ENCODE measurements around the gene ATRN. TPM values are rescaled to one million over a fixed set of nuclear protein-coding genes. Genes with fewer than 3 reads are reported as not detected.

ATRN gene
- total RNA-seq, 2 experiments from 2014 or later = 8.8 to 9.1 TPM

DNA sequence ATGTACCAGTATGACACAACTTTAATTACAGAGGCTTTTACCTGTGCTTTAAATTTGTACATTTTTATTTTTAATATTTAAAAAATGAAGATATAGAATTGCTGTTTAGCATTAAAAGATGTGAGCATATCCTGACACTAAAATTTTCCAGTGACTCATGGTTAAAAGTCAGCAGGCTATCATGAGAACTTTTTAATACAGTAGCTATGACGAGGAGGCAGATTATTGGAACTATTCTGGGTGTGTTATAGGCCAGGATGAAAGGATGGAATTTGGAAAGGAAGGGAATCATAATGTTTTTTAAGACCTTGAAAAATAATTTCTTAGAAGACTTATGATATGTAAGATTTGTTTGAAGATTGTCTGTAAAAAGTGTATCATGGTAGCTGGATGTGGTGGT lies 101.3 kb downstream of the ATRN start:
- intact Hi-C loops (cut with DNase I, micrococcal nuclease) = no loop called here
- H3K4me3 Mint-ChIP-seq = no peak overlapping the region
- H3K9me3 Mint-ChIP-seq = no peaks in the 10 kb centered on the region

DNA sequence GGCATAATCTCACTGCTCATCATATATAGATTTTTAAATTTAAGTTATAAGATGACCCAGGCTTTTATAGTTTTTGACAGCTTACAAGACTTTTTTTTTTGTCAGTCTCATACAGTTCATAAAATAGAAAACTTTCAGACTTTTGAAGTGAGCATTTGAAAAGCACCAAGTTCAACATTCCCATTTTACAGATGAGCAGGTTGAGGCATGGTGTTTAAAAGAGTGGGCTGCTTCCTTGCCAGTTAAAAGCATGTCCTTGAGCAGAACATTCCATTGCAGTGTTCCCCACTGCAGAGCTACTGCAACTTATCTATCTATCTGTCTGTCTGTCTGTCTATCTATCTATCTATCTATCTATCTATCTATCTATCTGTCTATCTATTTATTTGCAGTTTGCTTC lies 105.5 kb downstream of the ATRN start:
- intact Hi-C loops (cut with DNase I, micrococcal nuclease) = no loop called here
- Histone ChIP-seq H3K4me3 (ENCODE audit: low read length) (no peak overlapping the region), H3K9me3 (ENCODE audit: control insufficient read depth in 1 of 2, insufficient read depth in 1 of 2, low read length in 2 of 2) (no peaks in the 10 kb centered on the region), H3K27ac (ENCODE audit: low read depth in 1 of 2, low read length in 2 of 2) (no peak overlapping the region), H3K27me3 (ENCODE audit: control insufficient read depth in 1 of 2, insufficient read depth in 2 of 2, low read length in 2 of 2) (no peaks in the 10 kb centered on the region), H3K36me3 (ENCODE audit: insufficient read depth, low read length) (peaks cover 30% of the 10 kb centered on the region), H3K4me1 (ENCODE audit: insufficient read depth, low read length) (no peaks in the 10 kb centered on the region)
- Mint-ChIP-seq H3K9me3 (no peaks in the 10 kb centered on the region), H3K36me3 (ENCODE audit: low read depth) (peaks cover 80% of the 10 kb centered on the region), H3K27ac (no peak overlapping the region), H3K27me3 (no peaks in the 10 kb centered on the region), H3K4me1 (ENCODE audit: low read depth) (no peaks in the 10 kb centered on the region), H3K4me3 (no peak overlapping the region)
- CTCF ChIA-PET = interaction anchor here (1.5 kb wide), 1 partner anchor 14 kb away, joined by 3 read pairs; no protein-coding TSS in a partner anchor
- POLR2A ChIA-PET = no interaction called here
- DNase-seq = no peak
- TF ChIP-seq, protein P1, sequence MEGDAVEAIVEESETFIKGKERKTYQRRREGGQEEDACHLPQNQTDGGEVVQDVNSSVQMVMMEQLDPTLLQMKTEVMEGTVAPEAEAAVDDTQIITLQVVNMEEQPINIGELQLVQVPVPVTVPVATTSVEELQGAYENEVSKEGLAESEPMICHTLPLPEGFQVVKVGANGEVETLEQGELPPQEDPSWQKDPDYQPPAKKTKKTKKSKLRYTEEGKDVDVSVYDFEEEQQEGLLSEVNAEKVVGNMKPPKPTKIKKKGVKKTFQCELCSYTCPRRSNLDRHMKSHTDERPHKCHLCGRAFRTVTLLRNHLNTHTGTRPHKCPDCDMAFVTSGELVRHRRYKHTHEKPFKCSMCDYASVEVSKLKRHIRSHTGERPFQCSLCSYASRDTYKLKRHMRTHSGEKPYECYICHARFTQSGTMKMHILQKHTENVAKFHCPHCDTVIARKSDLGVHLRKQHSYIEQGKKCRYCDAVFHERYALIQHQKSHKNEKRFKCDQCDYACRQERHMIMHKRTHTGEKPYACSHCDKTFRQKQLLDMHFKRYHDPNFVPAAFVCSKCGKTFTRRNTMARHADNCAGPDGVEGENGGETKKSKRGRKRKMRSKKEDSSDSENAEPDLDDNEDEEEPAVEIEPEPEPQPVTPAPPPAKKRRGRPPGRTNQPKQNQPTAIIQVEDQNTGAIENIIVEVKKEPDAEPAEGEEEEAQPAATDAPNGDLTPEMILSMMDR (IDR thresholded peaks at IDR 0.05) = no peak
- ATAC-seq (ENCODE audit: poor library complexity) = no peak

More for the DNA sequence above, 101.3 kb downstream of the ATRN start:
- Histone ChIP-seq H3K27me3 (ENCODE audit: control insufficient read depth in 1 of 2, insufficient read depth in 2 of 2, low read length in 2 of 2) (no peaks in the 10 kb centered on the region), H3K36me3 (ENCODE audit: insufficient read depth, low read length) (peaks cover 25% of the 10 kb centered on the region), H3K27ac (ENCODE audit: low read depth in 1 of 2, low read length in 2 of 2) (no peak overlapping the region), H3K9me3 (ENCODE audit: control insufficient read depth in 1 of 2, insufficient read depth in 1 of 2, low read length in 2 of 2) (no peaks in the 10 kb centered on the region), H3K4me3 (ENCODE audit: low read length) (no peak overlapping the region), H3K4me1 (ENCODE audit: insufficient read depth, low read length) (no peaks in the 10 kb centered on the region)
- H3K4me1 Mint-ChIP-seq (ENCODE audit: low read depth) = no peaks in the 10 kb centered on the region
- TF ChIP-seq, protein P1 (IDR thresholded peaks at IDR 0.05) = no peak
- peaks cover 54% of the 10 kb centered on the region for H3K36me3 Mint-ChIP-seq (ENCODE audit: low read depth)
- no peaks in the 10 kb centered on the region for H3K27me3 Mint-ChIP-seq
- ATAC-seq (ENCODE audit: poor library complexity) (no peak), DNase-seq (no peak)
- ChIA-PET POLR2A (no interaction called here), CTCF (no interaction called here)
- H3K27ac Mint-ChIP-seq = no peak overlapping the region

DNA sequence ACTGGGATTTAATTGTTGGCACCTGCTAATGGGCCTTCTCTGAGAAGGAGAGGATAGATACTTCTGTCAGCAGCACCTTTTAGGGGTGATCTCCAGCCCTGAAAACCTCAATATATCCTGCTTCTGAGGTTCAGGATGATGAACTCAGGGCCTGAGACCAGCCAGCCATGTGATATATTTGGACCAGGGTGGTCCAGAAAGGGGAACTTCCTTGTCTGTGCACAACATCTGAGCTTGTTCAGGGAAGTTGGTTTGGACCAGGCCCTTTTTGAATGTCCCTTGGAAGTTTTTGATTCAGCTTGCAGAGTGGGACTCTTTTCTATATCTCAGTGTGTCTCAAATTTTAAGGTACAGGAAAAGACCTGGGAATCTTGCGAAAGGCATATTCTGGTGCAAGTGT lies 106.5 kb downstream of the ATRN start:
- H3K27me3 ChIP-seq (ENCODE audit: control insufficient read depth in 1 of 2, insufficient read depth in 2 of 2, low read length in 2 of 2) = no peaks in the 10 kb centered on the region
- H3K9me3 Mint-ChIP-seq = no peaks in the 10 kb centered on the region
- no peak for ATAC-seq (ENCODE audit: poor library complexity)
- no peak overlapping the region for H3K27ac Mint-ChIP-seq
- peaks cover 32% of the 10 kb centered on the region for H3K36me3 ChIP-seq (ENCODE audit: insufficient read depth, low read length)
- peaks cover 81% of the 10 kb centered on the region for H3K36me3 Mint-ChIP-seq (ENCODE audit: low read depth)
- ChIA-PET POLR2A (no interaction called here), CTCF (interaction anchor here (1.5 kb wide), 1 partner anchor 15 kb away, joined by 3 read pairs; no protein-coding TSS in a partner anchor)
- no peaks in the 10 kb centered on the region for H3K4me1 Mint-ChIP-seq (ENCODE audit: low read depth)
- TF ChIP-seq, protein P1 (IDR thresholded peaks at IDR 0.05) = no peak
- no peaks in the 10 kb centered on the region for H3K9me3 ChIP-seq (ENCODE audit: control insufficient read depth in 1 of 2, insufficient read depth in 1 of 2, low read length in 2 of 2)
- H3K27ac ChIP-seq (ENCODE audit: low read depth in 1 of 2, low read length in 2 of 2) = no peak overlapping the region
- no peak overlapping the region for H3K4me3 Mint-ChIP-seq
- intact Hi-C loops (cut with DNase I, micrococcal nuclease) = no loop called here
- no peaks in the 10 kb centered on the region for H3K27me3 Mint-ChIP-seq
- H3K4me1 ChIP-seq (ENCODE audit: insufficient read depth, low read length) = no peaks in the 10 kb centered on the region
- H3K4me3 ChIP-seq (ENCODE audit: low read length) = no peak overlapping the region
- DNase-seq = no peak
